Endothelial cell of umbilical vein (primary cell): ENCODE measurements around the gene ZNF407. TPM values are rescaled to one million over a fixed set of nuclear protein-coding genes. Genes with fewer than 3 reads are reported as not detected.

Source experiments
- BruUV-seq: library from RNA; stranded (reverse); fragments of 400-500 nt; replicated peaks from 2 replicates; lab custom pipeline; 2021; lab: Mats Ljungman, UMichigan
- CTCF ChIA-PET: fragments of 300-600, 350-600 bp; sonication (Branson Sonifier 250); formaldehyde crosslinking; loops from one replicate; lab custom pipeline; 2021; ENCODE audit warnings: antibody characterized with exemption, inconsistent platforms; lab: Charles Lee
- POLR2A ChIA-PET: fragments of 300-600, 350-600 bp; sonication (Branson Sonifier 250); formaldehyde crosslinking; loops from one replicate; lab custom pipeline; 2021; ENCODE audit warnings: antibody characterized with exemption, inconsistent platforms; lab: Charles Lee
- DNase-seq: peaks from one replicate; pipeline ENCODE4 v3.0.0-alpha.2; 2011; ENCODE audit warnings: low read depth, low spot score
- FAIRE-seq: peaks from 2 replicates; lab custom pipeline; 2011; peaks lifted over from hg19 to GRCh38; lab: Jason Lieb, UNC
- H2AFZ ChIP-seq: 2 replicates; pipeline ENCODE4 v1.6.0; 2012; ENCODE audit warnings: low read depth, low read length, control low read depth, inconsistent platforms
- H3K27ac ChIP-seq: 2 replicates; pipeline ENCODE4 v1.5.1; 2011; ENCODE audit warnings: low read depth, mild to moderate bottlenecking, control low read depth, low read length, moderate library complexity; ENCODE audit not compliant: insufficient read depth
- H3K27me3 ChIP-seq, 2 experiments: 2 replicates each; pipeline versions ENCODE4 v1.6.0 to v1.6.1; 2011; ENCODE audit warnings: low read length in 2 of 2, mixed read lengths in 1 of 2; ENCODE audit not compliant: control insufficient read depth in 2 of 2, insufficient read depth in 2 of 2
- H3K36me3 ChIP-seq, 2 experiments: 2 replicates in 1 of 2; 3 replicates in 1 of 2; pipeline ENCODE4 v1.5.1; 2011; ENCODE audit warnings: low read length in 2 of 2, mild to moderate bottlenecking in 1 of 2, moderate library complexity in 1 of 2; ENCODE audit not compliant: control insufficient read depth in 2 of 2, insufficient read depth in 2 of 2; ENCODE audit errors: extremely low read depth in 1 of 2
- H3K4me1 ChIP-seq: 3 replicates; pipeline ENCODE4 v1.5.1; 2011; ENCODE audit warnings: mild to moderate bottlenecking, low read length; ENCODE audit not compliant: control insufficient read depth, insufficient read depth; ENCODE audit errors: extremely low read depth
- H3K4me2 ChIP-seq: 2 replicates; pipeline ENCODE4 v1.6.1; 2011; ENCODE audit warnings: low read length, control low read depth, mixed read lengths; ENCODE audit not compliant: insufficient read depth
- H3K4me3 ChIP-seq, 3 experiments: fragments of 200-600 bp in 1 of 3; sonication (generic), shearing (Covaris generic) in 1 of 3; replicated peaks in 1 of 3; 2 replicates each; pipeline ENCODE4 v1.5.1; 2011 to 2016; ENCODE audit warnings: control low read depth in 3 of 3, low read length in 3 of 3, mild to moderate bottlenecking in 2 of 3, inconsistent platforms in 1 of 3, low read depth in 1 of 3, moderate library complexity in 1 of 3; ENCODE audit not compliant: insufficient read depth in 1 of 3
- H3K79me2 ChIP-seq: 2 replicates; pipeline ENCODE4 v1.6.0; 2012; ENCODE audit warnings: low read length, inconsistent platforms; ENCODE audit not compliant: control insufficient read depth, insufficient read depth
- H3K9ac ChIP-seq: replicated peaks from 2 replicates; pipeline ENCODE3; 2011; ENCODE audit warnings: low read length, control low read depth; ENCODE audit not compliant: insufficient read depth; ENCODE audit errors: extremely low read depth
- H3K9me1 ChIP-seq: replicated peaks from 3 replicates; pipeline ENCODE4 v1.6.0; 2011; ENCODE audit warnings: mild to moderate bottlenecking, low read length; ENCODE audit not compliant: control insufficient read depth, insufficient read depth; ENCODE audit errors: extremely low read depth
- H3K9me3 ChIP-seq: replicated peaks from 2 replicates; pipeline ENCODE4 v1.5.1; 2012; ENCODE audit warnings: low read length, inconsistent platforms; ENCODE audit not compliant: control insufficient read depth, insufficient read depth
- H4K20me1 ChIP-seq: replicated peaks from 2 replicates; pipeline ENCODE3; 2011; ENCODE audit warnings: mild to moderate bottlenecking, low read length; ENCODE audit not compliant: control insufficient read depth, insufficient read depth; ENCODE audit errors: extremely low read depth
- CTCF ChIP-seq, 2 donors: IDR thresholded peaks; 1 replicate in 1 of 2; 2 replicates in 1 of 2; pipeline ENCODE4 v1.5.1; 2011; ENCODE audit warnings: low read length in 2 of 2, mild to moderate bottlenecking in 2 of 2, moderate library complexity in 2 of 2, control low read depth in 1 of 2, inconsistent platforms in 1 of 2, low read depth in 1 of 2; ENCODE audit not compliant: insufficient read depth in 1 of 2; ENCODE audit errors: extremely low read depth in 1 of 2
- EZH2 ChIP-seq: IDR thresholded peaks from 2 replicates; pipeline ENCODE4 v1.6.1; 2012; ENCODE audit warnings: borderline replicate concordance, low read depth, mild to moderate bottlenecking, moderate library complexity, low read length, inconsistent platforms; ENCODE audit not compliant: severe bottlenecking
- FOS ChIP-seq: IDR thresholded peaks from 2 replicates; pipeline ENCODE4 v1.6.1; 2011; ENCODE audit warnings: mild to moderate bottlenecking, low read length, moderate library complexity, borderline replicate concordance; ENCODE audit not compliant: insufficient read depth
- GATA2 ChIP-seq: IDR thresholded peaks from 2 replicates; pipeline ENCODE4 v1.7.0; 2011; ENCODE audit warnings: low read depth, mild to moderate bottlenecking, moderate library complexity, mixed read lengths, low read length; ENCODE audit not compliant: insufficient read length, insufficient read depth
- JUN ChIP-seq: IDR thresholded peaks from 2 replicates; pipeline ENCODE4 v1.6.1; 2011; ENCODE audit warnings: borderline replicate concordance, low read depth; ENCODE audit not compliant: insufficient read length, insufficient read depth
- MAX ChIP-seq: IDR thresholded peaks from 2 replicates; pipeline ENCODE4 v1.6.1; 2011; ENCODE audit not compliant: insufficient read depth, insufficient read length
- MYC ChIP-seq: IDR thresholded peaks from one replicate; pipeline ENCODE4 v1.6.1; 2011; ENCODE audit warnings: mild to moderate bottlenecking, low read depth, low read length
- POLR2A ChIP-seq: IDR thresholded peaks from 2 replicates; pipeline ENCODE4 v1.6.1; 2012; ENCODE audit warnings: low read depth, mild to moderate bottlenecking, control low read depth, low read length
- POLR2AphosphoS5 ChIP-seq: IDR thresholded peaks from 2 replicates; pipeline ENCODE4 v1.6.1; 2012; ENCODE audit warnings: low read depth, mild to moderate bottlenecking, control low read depth, low read length, moderate library complexity; ENCODE audit not compliant: insufficient read depth
- dilution Hi-C: fragments of 300-500 bp; cut with MboI; formaldehyde crosslinking; loops from one replicate; pipeline ENCODE4 v1.15.0; 2019; ENCODE audit warnings: low sequenced_read_pairs; ENCODE audit not compliant: extremely low pct_ligation_motif_present
- intact Hi-C: fragments of 100-400 bp; cut with micrococcal nuclease; formaldehyde crosslinking; loops from one replicate; pipeline ENCODE4 v1.10.0; 2022
- polyA plus RNA-seq, 4 experiments: library from polyadenylated mRNA; depleted of rRNA in 3 of 4; stranded (reverse) in 3 of 4; unstranded in 1 of 4; fragments of >200 nt; gene quantifications; 2 replicates each; pipeline versions ENCODE4 v1.2.1 to v1.2.3, GENCODE V29; 2011 to 2012; ENCODE audit warnings: missing spikeins in 1 of 4
- total RNA-seq: library from RNA; stranded (reverse); gene quantifications from 2 replicates; pipeline ENCODE4 v1.2.3, GENCODE V29; 2021

ZNF407 gene
- total and polyA plus RNA-seq, 2 donors (not counting 3 experiments of a cell fraction or from before 2014, with no cell fraction given), result 3.8 to 20.1 TPM

GRCh38 chr18:74906184-74906583 is 308.5 kb downstream of the ZNF407 start:
- no peak overlapping the region for H3K27ac ChIP-seq
- no peaks in the 10 kb centered on the region for H3K36me3 ChIP-seq
- no peak for TF ChIP-seq MAX
- no peak for TF ChIP-seq FOS
- no peak for TF ChIP-seq JUN
- TF ChIP-seq MYC, result no peak
- TF ChIP-seq GATA2, result no peak
- no peak for TF ChIP-seq POLR2AphosphoS5
- TF ChIP-seq POLR2A, result no peak
- TF ChIP-seq CTCF (IDR thresholded peaks at IDR 0.05; ENCODE audit: extremely low read depth in 1 of 2, insufficient read depth in 1 of 2, low read depth in 1 of 2, low read length in 2 of 2), result no peak
- no peak for TF ChIP-seq EZH2
- no peak overlapping the region for H2AFZ ChIP-seq
- no peaks in the 10 kb centered on the region for H3K9me1 ChIP-seq
- DNase-seq (no peak), FAIRE-seq (peak; percentile 15)
- CTCF ChIA-PET, result interaction anchor here (1.9 kb wide), 1 partner anchor 8 kb away, joined by 7 read pairs; no protein-coding TSS in a partner anchor
- no peaks in the 10 kb centered on the region for H4K20me1 ChIP-seq
- no peak overlapping the region for H3K9ac ChIP-seq
- H3K4me1 ChIP-seq, result no peaks in the 10 kb centered on the region
- no peaks in the 10 kb centered on the region for H3K79me2 ChIP-seq
- H3K4me3 ChIP-seq, result no peak overlapping the region
- H3K27me3 ChIP-seq, result no peaks in the 10 kb centered on the region
- POLR2A ChIA-PET, result no interaction called here
- no peak overlapping the region for H3K4me2 ChIP-seq
- no TSS peak for BruUV-seq
- no peaks in the 10 kb centered on the region for H3K9me3 ChIP-seq
- intact Hi-C loops (loop anchor here (10.0 kb wide), 1 partner anchor 61 kb away; no protein-coding TSS in a partner anchor), dilution Hi-C loops (no loop called here)
